Tibial artery (tissue), 4 donors: ENCODE measurements around the gene MR1.

Source experiments
- DNase-seq, 2 donors: peaks; one replicate each; pipeline ENCODE4 v3.0.0-alpha.2; 2019
- H3K27ac ChIP-seq, 2 donors: fragments of 200-600 bp; sonication (generic) in 1 of 2; 1 replicate in 1 of 2; 2 replicates in 1 of 2; pipeline ENCODE4 v1.5.1; 2018 to 2019; ENCODE audit warnings: mild to moderate bottlenecking in 1 of 2
- H3K27me3 ChIP-seq, 2 donors: fragments of 200-600 bp; sonication (generic) in 1 of 2; one replicate each; pipeline versions ENCODE4 v1.5.1 to v1.6.0; 2016 to 2019
- H3K36me3 ChIP-seq, 3 donors: fragments of 200-600 bp; sonication (generic) in 2 of 3; one replicate each; pipeline ENCODE4 v1.5.1; 2016 to 2019; ENCODE audit warnings: mild to moderate bottlenecking in 2 of 3
- H3K4me1 ChIP-seq, 4 donors: fragments of 200-600 bp; sonication (generic) in 2 of 4; 1 replicate in 3 of 4; 2 replicates in 1 of 4; pipeline ENCODE4 v1.5.1; 2016 to 2019
- H3K4me3 ChIP-seq, 2 donors: fragments of 200-600 bp; sonication (generic) in 1 of 2; 1 replicate in 1 of 2; 2 replicates in 1 of 2; pipeline ENCODE4 v1.5.1; 2018 to 2019; ENCODE audit warnings: mild to moderate bottlenecking in 2 of 2
- H3K9me3 ChIP-seq, 3 donors: fragments of 200-600 bp; sonication (generic) in 1 of 3; one replicate each; pipeline ENCODE4 v1.5.1; 2016 to 2019
- CTCF ChIP-seq, 2 experiments: fragments of 200-600 bp in 1 of 2; fragments of 450-650 bp in 1 of 2; IDR thresholded peaks; one replicate each; pipeline ENCODE4 v1.5.1; 2017 to 2019; ENCODE audit warnings: antibody characterized with exemption in 2 of 2, mild to moderate bottlenecking in 1 of 2, moderate library complexity in 1 of 2
- intact Hi-C: fragments of 100-400 bp; cut with DNase I; formaldehyde crosslinking; loops from one replicate; pipeline ENCODE4 v1.15.0; 2023; ENCODE audit warnings: low total_unique reads

The MR1 gene

GRCh38 chr1:181079920-181080319 lies 46.1 kb downstream of the MR1 start:
- intact Hi-C loops: no loop called here
- Histone ChIP-seq H3K36me3 (no peaks in the 10 kb centered on the region), H3K4me1 (peaks cover 0 to 6% (median 0%) of the 10 kb centered on the region in 4 donors), H3K27ac (no peak overlapping the region), H3K27me3 (peaks cover 0 to 1% of the 10 kb centered on the region in 2 donors), H3K4me3 (no peak overlapping the region), H3K9me3 (no peaks in the 10 kb centered on the region)
- DNase-seq: no peak
- no peak for TF ChIP-seq CTCF (IDR thresholded peaks at IDR 0.05)

- intact Hi-C loops: no loop called here
- no peaks in the 10 kb centered on the region for H3K9me3 ChIP-seq
- peaks cover 0 to 6% (median 0%) of the 10 kb centered on the region in 4 donors for H3K4me1 ChIP-seq
- no peak overlapping the region for H3K27ac ChIP-seq
- H3K4me3 ChIP-seq: no peak overlapping the region
- no peaks in the 10 kb centered on the region for H3K27me3 ChIP-seq
- no peaks in the 10 kb centered on the region for H3K36me3 ChIP-seq
- DNase-seq: no peak
- TF ChIP-seq CTCF (IDR thresholded peaks at IDR 0.05): no peak
These were observed 46.8 kb downstream of the MR1 start for GRCh38 chr1:181080556-181080955.

- H3K9me3 ChIP-seq: no peaks in the 10 kb centered on the region
- no peaks in the 10 kb centered on the region for H3K36me3 ChIP-seq
- DNase-seq: no peak
- H3K27ac ChIP-seq: no peak overlapping the region
- no peaks in the 10 kb centered on the region for H3K27me3 ChIP-seq
- H3K4me3 ChIP-seq: no peak overlapping the region
- peaks cover 0 to 6% (median 0%) of the 10 kb centered on the region in 4 donors for H3K4me1 ChIP-seq
- intact Hi-C loops: no loop called here
- TF ChIP-seq CTCF (IDR thresholded peaks at IDR 0.05): no peak
These were observed 47.6 kb downstream of the MR1 start for GRCh38 chr1:181081395-181081794.

- peak; percentile 48 to 64 for TF ChIP-seq CTCF (IDR thresholded peaks at IDR 0.05)
- Histone ChIP-seq H3K27me3 (no peaks in the 10 kb centered on the region), H3K9me3 (no peaks in the 10 kb centered on the region), H3K4me1 (peaks cover 0 to 6% (median 3%) of the 10 kb centered on the region in 4 donors), H3K27ac (no peak overlapping the region), H3K4me3 (no peak overlapping the region), H3K36me3 (no peaks in the 10 kb centered on the region)
- peak; percentile 40 to 74 for DNase-seq
- intact Hi-C loops: no loop called here
These were observed 50.2 kb downstream of the MR1 start for GRCh38 chr1:181083842-181084605.

GRCh38 chr1:181084606-181084969 lies 50.8 kb downstream of the MR1 start:
- Histone ChIP-seq H3K9me3 (no peaks in the 10 kb centered on the region), H3K27me3 (no peaks in the 10 kb centered on the region), H3K4me3 (no peak overlapping the region), H3K4me1 (peaks cover 0 to 6% (median 3%) of the 10 kb centered on the region in 4 donors), H3K27ac (no peak overlapping the region), H3K36me3 (no peaks in the 10 kb centered on the region)
- no peak for DNase-seq
- intact Hi-C loops: no loop called here
- no peak for TF ChIP-seq CTCF (IDR thresholded peaks at IDR 0.05)
